ENCODE data around the gene PER3.

Gene PER3

GRCh38 chr1:7783826-7784491 lies at the start of gene PER3:
TSS of gene PER3 (plus strand) at chr1:7784291. CDS start at chr1:7784878, 587 bp downstream.
- peak; percentile 87 for DNase-seq

GRCh38 chr1:7738044-7738443 lies 46.0 kb upstream of the PER3 start:
- DNase-seq: no peak

GRCh38 chr1:7743346-7743745 lies 40.7 kb upstream of the PER3 start:
- no peak for DNase-seq

- no peak for DNase-seq
Observed at GRCh38 chr1:7744882-7745281, 39.2 kb upstream of the PER3 start.

- DNase-seq: no peak
Observed at GRCh38 chr1:7745783-7746182, 38.3 kb upstream of the PER3 start.

GRCh38 chr1:7747605-7748004 lies 36.5 kb upstream of the PER3 start:
- DNase-seq: no peak

GRCh38 chr1:7749126-7749525 lies 35.0 kb upstream of the PER3 start:
- DNase-seq: no peak

GRCh38 chr1:7751174-7751573 lies 32.9 kb upstream of the PER3 start:
- DNase-seq: no peak

- peak; percentile 24 for DNase-seq
Observed at GRCh38 chr1:7752512-7753417, 31.3 kb upstream of the PER3 start.

- DNase-seq: no peak
Observed at GRCh38 chr1:7753641-7754040, 30.4 kb upstream of the PER3 start.

GRCh38 chr1:7754234-7754633 lies 29.9 kb upstream of the PER3 start:
- no peak for DNase-seq

GRCh38 chr1:7755448-7755847 lies 28.6 kb upstream of the PER3 start:
- DNase-seq: no peak

GRCh38 chr1:7760245-7760644 lies 23.8 kb upstream of the PER3 start:
- DNase-seq: no peak

GRCh38 chr1:7761103-7761502 lies 23.0 kb upstream of the PER3 start:
- DNase-seq: no peak

GRCh38 chr1:7767176-7767575 lies 16.9 kb upstream of the PER3 start:
- no peak for DNase-seq

GRCh38 chr1:7768583-7768982 lies 15.5 kb upstream of the PER3 start:
- DNase-seq: no peak

- DNase-seq: no peak
Observed at GRCh38 chr1:7769673-7770412, 14.2 kb upstream of the PER3 start.

GRCh38 chr1:7770669-7770996 lies 13.5 kb upstream of the PER3 start:
- no peak for DNase-seq

GRCh38 chr1:7770997-7771822 lies 12.9 kb upstream of the PER3 start, which contains the start of gene VAMP3:
TSS of gene VAMP3 (plus strand) at chr1:7771296. CDS start at chr1:7771384, 88 bp downstream.
- peak; percentile 52 for DNase-seq

GRCh38 chr1:7771823-7772299 lies 12.2 kb upstream of the PER3 start:
- DNase-seq: no peak

- no peak for DNase-seq
Observed at GRCh38 chr1:7777591-7777990, 6.5 kb upstream of the PER3 start.

- no peak for DNase-seq
Observed at GRCh38 chr1:7778133-7778628, 5.9 kb upstream of the PER3 start.
